Astrocyte (in vitro differentiated cells and primary cell): Measurements from ENCODE around the gene LBX1.

Experiments
- CTCF ChIP-seq: IDR thresholded peaks from 2 replicates; pipeline ENCODE4 v1.5.1; 2011; ENCODE audit warnings: low read depth, mild to moderate bottlenecking, inconsistent platforms, low read length, moderate library complexity; ENCODE audit not compliant: insufficient read depth
- EZH2 ChIP-seq: IDR thresholded peaks from 2 replicates; pipeline ENCODE4 v1.6.1; 2012; ENCODE audit warnings: mild to moderate bottlenecking, low read length, inconsistent platforms; ENCODE audit not compliant: insufficient read depth

GRCh38 chr10:101224060-101224909 is 5.0 kb downstream of the LBX1 start:
- TF ChIP-seq CTCF (no peak), EZH2 (no peak)
